K562 (cell line): ENCODE measurements around the gene RGS14. TPM values are rescaled to one million over a fixed set of nuclear protein-coding genes. Genes with fewer than 3 reads are reported as not detected.

ENCODE experiments used
- ATF1 ChIP-seq, 2 experiments: fragments of 450-650 bp in 1 of 2; IDR thresholded peaks; 2 replicates each; pipeline ENCODE4 v1.6.1; 2016; ENCODE audit warnings: missing compliant biosample characterization in 1 of 2, missing genetic modification characterization in 1 of 2
- CHAMP1 ChIP-seq: fragments of 450-650 bp; IDR thresholded peaks from 2 replicates; pipeline ENCODE4 v1.6.1; 2016; ENCODE audit warnings: mild to moderate bottlenecking
- DACH1 ChIP-seq: fragments of 450-650 bp; IDR thresholded peaks from 2 replicates; pipeline ENCODE4 v1.6.1; 2018; ENCODE audit not compliant: partially characterized antibody
- FOXM1 ChIP-seq, 2 experiments: fragments of 450-650 bp in 1 of 2; sonication (generic) in 1 of 2; formaldehyde crosslinking in 1 of 2; IDR thresholded peaks; 2 replicates each; pipeline versions ENCODE4 v1.6.1 to v1.9.0; 2017 to 2022; ENCODE audit warnings: low read depth in 2 of 2, mild to moderate bottlenecking in 2 of 2, missing genetic modification reagents in 1 of 2, moderate library complexity in 1 of 2
- HMGN3 ChIP-seq: IDR thresholded peaks from 2 replicates; pipeline ENCODE4 v1.6.1; 2011; ENCODE audit warnings: borderline replicate concordance, low read depth, mild to moderate bottlenecking, mixed read lengths, low read length; ENCODE audit not compliant: insufficient read length; ENCODE audit errors: extremely low read depth
- JUND ChIP-seq, 2 experiments: IDR thresholded peaks; 2 replicates in 1 of 2; 3 replicates in 1 of 2; pipeline ENCODE4 v1.6.1; 2011; ENCODE audit warnings: borderline replicate concordance in 2 of 2, low read depth in 2 of 2, low read length in 2 of 2, improper control_type of control experiment in 1 of 2, missing biosample characterization in 1 of 2, missing genetic modification characterization in 1 of 2, missing genetic modification reagents in 1 of 2
- MXI1 ChIP-seq: IDR thresholded peaks from 2 replicates; pipeline ENCODE4 v1.6.1; 2011; ENCODE audit warnings: low read depth, mild to moderate bottlenecking, improper control_type of control experiment, low read length
- POLR2H ChIP-seq: IDR thresholded peaks from 2 replicates; pipeline ENCODE4 v1.6.1; 2016; ENCODE audit warnings: missing genetic modification characterization, low read depth, mild to moderate bottlenecking, control low read depth, missing compliant biosample characterization, moderate library complexity
- RBM17 ChIP-seq: fragments of 200-400 bp; formaldehyde crosslinking; IDR thresholded peaks from 2 replicates; pipeline ENCODE4 v1.6.1; 2017; ENCODE audit warnings: low read depth, mild to moderate bottlenecking, low read length, borderline replicate concordance
- SETDB1 ChIP-seq: IDR thresholded peaks from one replicate; pipeline ENCODE4 v1.6.1; 2012; ENCODE audit warnings: low read length, control low read depth, inconsistent platforms
- SIN3A ChIP-seq, 2 experiments: fragments of 150-350 bp in 1 of 2; IDR thresholded peaks; 2 replicates each; pipeline ENCODE4 v1.6.1; 2011 to 2016; ENCODE audit warnings: borderline replicate concordance in 2 of 2, low read depth in 2 of 2, low read length in 2 of 2, mild to moderate bottlenecking in 2 of 2, moderate library complexity in 2 of 2; ENCODE audit not compliant: control insufficient read depth in 1 of 2
- SMC3 ChIP-seq: conservative IDR thresholded peaks from 2 replicates; pipeline ENCODE4 v1.6.1; 2011; ENCODE audit warnings: low read depth, low read length, improper control_type of control experiment; ENCODE audit not compliant: insufficient read depth
- STAG1 ChIP-seq: sonication (generic); formaldehyde crosslinking; IDR thresholded peaks from 2 replicates; pipeline ENCODE4 v1.5.0; 2020; ENCODE audit warnings: missing genetic modification reagents, borderline replicate concordance
- WHSC1 ChIP-seq: IDR thresholded peaks from one replicate; pipeline ENCODE4 v1.6.1; 2012; ENCODE audit warnings: low read length, control low read depth, inconsistent platforms
- ZNF232 ChIP-seq: sonication (generic); formaldehyde crosslinking; IDR thresholded peaks from 2 replicates; pipeline ENCODE4 v1.8.0; 2022; ENCODE audit warnings: mild to moderate bottlenecking, missing genetic modification reagents
- ZNF311 ChIP-seq: fragments of 250-450 bp; sonication (Bioruptor Pico); IDR thresholded peaks from 2 replicates; pipeline ENCODE4 v1.4.0; 2020; ENCODE audit warnings: mild to moderate bottlenecking, moderate library complexity
- ZNF511 ChIP-seq: sonication (generic); formaldehyde crosslinking; IDR thresholded peaks from 2 replicates; pipeline ENCODE4 v1.8.0; 2022; ENCODE audit warnings: mild to moderate bottlenecking, missing genetic modification reagents
- ZNF583 ChIP-seq: fragments of 250-450 bp; sonication (Bioruptor Pico); IDR thresholded peaks from 2 replicates; pipeline ENCODE4 v1.4.0; 2020
- polyA plus RNA-seq, 8 experiments: library from polyadenylated mRNA; depleted of rRNA in 4 of 8; stranded (reverse) in 5 of 8; unstranded in 3 of 8; fragments of >200 nt; fragmentation: Nextera tagmentation in 2 of 8; fragmentation: Illumina TruSeq in 1 of 8; extraction: Ambion mirVana in 2 of 8; extraction: Trizol in 1 of 8; gene quantifications; 2 replicates each; pipeline versions ENCODE4 v1.2.1 to v1.2.3, GENCODE V29; 2011 to 2014; ENCODE audit warnings: inconsistent platforms in 1 of 8, missing spikeins in 1 of 8
- total RNA-seq, 7 experiments: library from RNA; depleted of rRNA in 6 of 7; stranded (reverse); fragments of >200 nt in 6 of 7; fragmentation: Illumina TruSeq in 2 of 7; extraction: Trizol in 2 of 7; gene quantifications; 2 replicates each; pipeline versions ENCODE4 v1.2.1 to v1.2.3, GENCODE V29; 2011 to 2021; ENCODE audit warnings: low replicate concordance in 1 of 7
- TF ChIP-seq, protein P1 (sequence below): sonication (generic); formaldehyde crosslinking; IDR thresholded peaks from 2 replicates; pipeline ENCODE4 v1.8.0; 2022; ENCODE audit warnings: mild to moderate bottlenecking, missing genetic modification reagents

Gene RGS14
- total and polyA plus RNA-seq, 9 of the 15 experiments (the other 6 are each of a cell fraction or from before 2014, with no cell fraction given): 0.28 to 75.9 (median 34.5) TPM

GRCh38 chr5:177367323-177367848, 9.7 kb downstream of the RGS14 start (continued):
- TF ChIP-seq, protein P1, sequence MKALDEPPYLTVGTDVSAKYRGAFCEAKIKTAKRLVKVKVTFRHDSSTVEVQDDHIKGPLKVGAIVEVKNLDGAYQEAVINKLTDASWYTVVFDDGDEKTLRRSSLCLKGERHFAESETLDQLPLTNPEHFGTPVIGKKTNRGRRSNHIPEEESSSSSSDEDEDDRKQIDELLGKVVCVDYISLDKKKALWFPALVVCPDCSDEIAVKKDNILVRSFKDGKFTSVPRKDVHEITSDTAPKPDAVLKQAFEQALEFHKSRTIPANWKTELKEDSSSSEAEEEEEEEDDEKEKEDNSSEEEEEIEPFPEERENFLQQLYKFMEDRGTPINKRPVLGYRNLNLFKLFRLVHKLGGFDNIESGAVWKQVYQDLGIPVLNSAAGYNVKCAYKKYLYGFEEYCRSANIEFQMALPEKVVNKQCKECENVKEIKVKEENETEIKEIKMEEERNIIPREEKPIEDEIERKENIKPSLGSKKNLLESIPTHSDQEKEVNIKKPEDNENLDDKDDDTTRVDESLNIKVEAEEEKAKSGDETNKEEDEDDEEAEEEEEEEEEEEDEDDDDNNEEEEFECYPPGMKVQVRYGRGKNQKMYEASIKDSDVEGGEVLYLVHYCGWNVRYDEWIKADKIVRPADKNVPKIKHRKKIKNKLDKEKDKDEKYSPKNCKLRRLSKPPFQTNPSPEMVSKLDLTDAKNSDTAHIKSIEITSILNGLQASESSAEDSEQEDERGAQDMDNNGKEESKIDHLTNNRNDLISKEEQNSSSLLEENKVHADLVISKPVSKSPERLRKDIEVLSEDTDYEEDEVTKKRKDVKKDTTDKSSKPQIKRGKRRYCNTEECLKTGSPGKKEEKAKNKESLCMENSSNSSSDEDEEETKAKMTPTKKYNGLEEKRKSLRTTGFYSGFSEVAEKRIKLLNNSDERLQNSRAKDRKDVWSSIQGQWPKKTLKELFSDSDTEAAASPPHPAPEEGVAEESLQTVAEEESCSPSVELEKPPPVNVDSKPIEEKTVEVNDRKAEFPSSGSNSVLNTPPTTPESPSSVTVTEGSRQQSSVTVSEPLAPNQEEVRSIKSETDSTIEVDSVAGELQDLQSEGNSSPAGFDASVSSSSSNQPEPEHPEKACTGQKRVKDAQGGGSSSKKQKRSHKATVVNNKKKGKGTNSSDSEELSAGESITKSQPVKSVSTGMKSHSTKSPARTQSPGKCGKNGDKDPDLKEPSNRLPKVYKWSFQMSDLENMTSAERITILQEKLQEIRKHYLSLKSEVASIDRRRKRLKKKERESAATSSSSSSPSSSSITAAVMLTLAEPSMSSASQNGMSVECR (CRISPR knock-in tag): peak; percentile 88
- TF ChIP-seq CHAMP1: no peak
- no peak for TF ChIP-seq POLR2H (tag)
- TF ChIP-seq STAG1 (CRISPR knock-in tag): peak; percentile 34; the same call in 1 of the 2 replicates
- no peak for TF ChIP-seq DACH1
- TF ChIP-seq SMC3: no peak
- no peak for TF ChIP-seq FOXM1 (IDR thresholded peaks at IDR 0.05; ENCODE audit: low read depth)
- peak; percentile 80 for TF ChIP-seq FOXM1 (CRISPR knock-in tag; IDR thresholded peaks at IDR 0.05; ENCODE audit: low read depth)
- no peak for TF ChIP-seq JUND (IDR thresholded peaks at IDR 0.05; ENCODE audit: borderline replicate concordance, low read depth, low read length)
- peak; percentile 22; the same call in 1 of the 3 replicates for TF ChIP-seq JUND (tag; IDR thresholded peaks at IDR 0.05; ENCODE audit: borderline replicate concordance, low read depth, low read length)
- TF ChIP-seq ATF1 (CRISPR knock-in tag; IDR thresholded peaks at IDR 0.05): no peak
- peak; percentile 50 for TF ChIP-seq ATF1 (tag; IDR thresholded peaks at IDR 0.05)
- TF ChIP-seq RBM17: no peak
- no peak for TF ChIP-seq MXI1
- 0 out of 2 replicates have a peak, but pooled peaks have one; percentile 56 for TF ChIP-seq ZNF311
- TF ChIP-seq SIN3A (IDR thresholded peaks at IDR 0.05; ENCODE audit: borderline replicate concordance in 2 of 2, control insufficient read depth in 1 of 2, low read depth in 2 of 2, low read length in 2 of 2): peak in 1 of 2 experiments; percentile 4; a peak in 1 of 4 replicates
- peak; percentile 93 for TF ChIP-seq ZNF511 (CRISPR knock-in tag)
- no peak for TF ChIP-seq SETDB1
- TF ChIP-seq ZNF232 (CRISPR knock-in tag): 0 out of 2 replicates have a peak, but pooled peaks have one; percentile 17
- TF ChIP-seq HMGN3: peak; percentile 59
- TF ChIP-seq WHSC1: no peak
- TF ChIP-seq ZNF583 (CRISPR knock-in tag): peak; percentile 76; the same call in 1 of the 2 replicates
